A549 (cell line): ENCODE data around the gene CAMK1. TPM values are rescaled to one million over a fixed set of nuclear protein-coding genes. Genes with fewer than 3 reads are reported as not detected.

Experiments used
- ATAC-seq, 2 experiments: fragments of 200-7000 bp in 1 of 2; fragments of >200 bp in 1 of 2; cut with Nextera tagmentation in 1 of 2; cut with Tn5 transposase in 1 of 2; 3 replicates each; pipeline versions ENCODE4 v1.8.0 to v1.9.1; 2018 to 2020; ENCODE audit warnings: mild to moderate bottlenecking in 1 of 2, moderate library complexity in 1 of 2
- CTCF ChIA-PET: fragments of 300-600 bp; sonication (Branson Sonifier 250); formaldehyde crosslinking; extraction: SDS; loops from one replicate; lab custom pipeline; 2021; ENCODE audit warnings: antibody characterized with exemption, inconsistent platforms; lab: Yijun Ruan, JAX
- POLR2A ChIA-PET: fragments of 350-600 bp; formaldehyde crosslinking; extraction: SDS; loops from one replicate; lab custom pipeline; 2021; ENCODE audit warnings: antibody characterized with exemption, inconsistent platforms; lab: Yijun Ruan, JAX
- DNase-seq, 2 experiments: peaks; one replicate each; pipeline versions ENCODE4 v3.0.0 to v3.0.0-alpha.2; 2011 to 2016; ENCODE audit warnings: low read depth in 1 of 2, low spot score in 1 of 2
- FAIRE-seq: peaks from 2 replicates; lab custom pipeline; 2011; peaks lifted over from hg19 to GRCh38; lab: Jason Lieb, UNC
- H3K27ac ChIP-seq, 2 experiments: fragments of >200 bp; sonication (Bioruptor Twin); formaldehyde crosslinking; 3 replicates each; pipeline ENCODE4 v1.5.1; 2016 to 2017
- H3K4me1 ChIP-seq: fragments of >200 bp; sonication (Bioruptor Twin); formaldehyde crosslinking; 3 replicates; pipeline ENCODE4 v1.6.1; 2016
- H3K4me2 ChIP-seq: fragments of >200 bp; sonication (Bioruptor Twin); formaldehyde crosslinking; 3 replicates; pipeline ENCODE4 v1.6.1; 2016
- H3K4me3 ChIP-seq: fragments of >200 bp; sonication (Bioruptor Twin); formaldehyde crosslinking; 3 replicates; pipeline ENCODE4 v1.5.1; 2016
- H3K9me3 ChIP-seq: fragments of >200 bp; sonication (Bioruptor Twin); formaldehyde crosslinking; 3 replicates; pipeline ENCODE4 v1.6.1; 2016
- CBX8 ChIP-seq: fragments of 200-600 bp; sonication (generic); IDR thresholded peaks from 2 replicates; pipeline ENCODE4 v1.6.1; 2016
- CEBPB ChIP-seq, 2 experiments: fragments of >200 bp in 1 of 2; sonication (Bioruptor Twin) in 1 of 2; formaldehyde crosslinking in 1 of 2; IDR thresholded peaks; 2 replicates each; pipeline ENCODE4 v1.6.1; 2012 to 2016
- CHD2 ChIP-seq: fragments of 150-350 bp; IDR thresholded peaks from 2 replicates; pipeline ENCODE4 v1.6.1; 2014; ENCODE audit warnings: low read length; ENCODE audit not compliant: partially characterized antibody
- CHD4 ChIP-seq: fragments of 200-600 bp; sonication (generic); IDR thresholded peaks from 2 replicates; pipeline ENCODE4 v1.6.1; 2016; ENCODE audit warnings: antibody characterized with exemption, mild to moderate bottlenecking, borderline replicate concordance
- HOXB13 ChIP-seq: fragments of 250-450 bp; sonication (Bioruptor Pico); IDR thresholded peaks from 2 replicates; pipeline ENCODE4 v1.5.0; 2020; ENCODE audit warnings: low read depth, mild to moderate bottlenecking, moderate library complexity
- MAX ChIP-seq: IDR thresholded peaks from 2 replicates; pipeline ENCODE4 v1.6.1; 2012
- PBX3 ChIP-seq: IDR thresholded peaks from 2 replicates; pipeline ENCODE4 v1.6.1; 2012
- RCOR1 ChIP-seq: fragments of 150-350 bp; IDR thresholded peaks from 2 replicates; pipeline ENCODE4 v1.6.1; 2014; ENCODE audit warnings: antibody characterized with exemption, low read length, low read depth
- RNF2 ChIP-seq: fragments of 200-600 bp; sonication (generic); IDR thresholded peaks from 2 replicates; pipeline ENCODE4 v1.6.1; 2016; ENCODE audit warnings: low read depth, mild to moderate bottlenecking, antibody characterized with exemption, moderate library complexity, borderline replicate concordance
- WGBS: methylation state at CpG from one replicate; pipeline ENCODE4 v1.1.6; 2017; ENCODE audit errors: missing lambda C conversion rate; 5-methylcytosine and 5-hydroxymethylcytosine counted together
- polyA plus RNA-seq, 4 experiments: library from polyadenylated mRNA; depleted of rRNA in 3 of 4; stranded (reverse); fragments of >200 nt; fragmentation: RNase III in 1 of 4; extraction: RNeasy Plus Mini Kit Qiagen cat#74134 plus additional on column Dnase treatment in 1 of 4; gene quantifications; 2 replicates in 3 of 4; 3 replicates in 1 of 4; pipeline ENCODE4 v1.2.3, GENCODE V29; 2011 to 2017

The CAMK1 gene
- polyA plus RNA-seq, 2 of the 4 experiments (the other 2 are of a cell fraction): 13.5 to 15.6 TPM

- Histone ChIP-seq H3K4me3 (no peak overlapping the region), H3K4me2 (no peak overlapping the region), H3K4me1 (peaks cover under 1% of the 10 kb centered on the region; the same call in 1 of the 3 replicates), H3K9me3 (no peaks in the 10 kb centered on the region), H3K27ac (no peak overlapping the region)
- WGBS: 22% methylated on average over 3 of the region's 3 CpGs
- no peak for TF ChIP-seq CHD4
- TF ChIP-seq CBX8: no peak
- no peak for TF ChIP-seq RCOR1
- no peak for TF ChIP-seq CEBPB (IDR thresholded peaks at IDR 0.05)
- no peak for TF ChIP-seq RNF2
- no peak for TF ChIP-seq CHD2
- no peak for TF ChIP-seq PBX3
- TF ChIP-seq MAX: no peak
- no peak for TF ChIP-seq HOXB13 (CRISPR knock-in tag)
- ATAC-seq (no peak), DNase-seq (no peak), FAIRE-seq (no peak)
- CTCF ChIA-PET: interaction anchor here (1.7 kb wide), 1 partner anchor 17 kb away, joined by 6 read pairs; no protein-coding TSS in a partner anchor
- POLR2A ChIA-PET: no interaction called here
Measured at GRCh38 chr3:9710174-9710739, 59.5 kb downstream of the CAMK1 start.

Other genes starting within 250 kb of the CAMK1 start
- gene LHFPL4, start 216.1 kb downstream of the CAMK1 start, polyA plus RNA-seq (2011; rRNA removed): 0.08 and 0.21 TPM in 2 replicates
- 0.14 to 0.39 TPM (median 0.18 TPM) in 3 replicates for gene LHFPL4, start 216.1 kb downstream of the CAMK1 start, polyA plus RNA-seq (2017; fragmentation: RNase III; extraction: RNeasy Plus Mini Kit Qiagen cat#74134 plus additional on column Dnase treatment)
- gene MTMR14, start 120.4 kb downstream of the CAMK1 start, polyA plus RNA-seq (2011; rRNA removed): 28.8 and 33.4 TPM in 2 replicates
- gene MTMR14, start 120.4 kb downstream of the CAMK1 start, polyA plus RNA-seq (2017; fragmentation: RNase III; extraction: RNeasy Plus Mini Kit Qiagen cat#74134 plus additional on column Dnase treatment): 16.6 to 17.8 TPM (median 17.7 TPM) in 3 replicates
- 0.03 and 0.07 TPM in 2 replicates for gene CPNE9, start 66.1 kb downstream of the CAMK1 start, polyA plus RNA-seq (2011; rRNA removed)
- 0.05 to 0.07 TPM in 2 of 3 replicates, not detected in the other for gene CPNE9, start 66.1 kb downstream of the CAMK1 start, polyA plus RNA-seq (2017; fragmentation: RNase III; extraction: RNeasy Plus Mini Kit Qiagen cat#74134 plus additional on column Dnase treatment)
- 8.6 and 10.1 TPM in 2 replicates for gene BRPF1, start 38.2 kb downstream of the CAMK1 start, polyA plus RNA-seq (2011; rRNA removed)
- 11.9 to 12.4 TPM (median 12.1 TPM) in 3 replicates for gene BRPF1, start 38.2 kb downstream of the CAMK1 start, polyA plus RNA-seq (2017; fragmentation: RNase III; extraction: RNeasy Plus Mini Kit Qiagen cat#74134 plus additional on column Dnase treatment)
- gene OGG1, start 20.0 kb downstream of the CAMK1 start, polyA plus RNA-seq (2011; rRNA removed): 21.2 and 21.6 TPM in 2 replicates
- gene OGG1, start 20.0 kb downstream of the CAMK1 start, polyA plus RNA-seq (2017; fragmentation: RNase III; extraction: RNeasy Plus Mini Kit Qiagen cat#74134 plus additional on column Dnase treatment): 17.2 to 20.0 TPM (median 18.1 TPM) in 3 replicates
- gene TADA3, start 22.5 kb upstream of the CAMK1 start, polyA plus RNA-seq (2011; rRNA removed): 42.6 and 49.2 TPM in 2 replicates
- gene TADA3, start 22.5 kb upstream of the CAMK1 start, polyA plus RNA-seq (2017; fragmentation: RNase III; extraction: RNeasy Plus Mini Kit Qiagen cat#74134 plus additional on column Dnase treatment): 44.3 to 53.6 TPM (median 50.3 TPM) in 3 replicates
- gene ARPC4, start 23.1 kb upstream of the CAMK1 start, polyA plus RNA-seq (2011; rRNA removed): 126 and 140 TPM in 2 replicates
- gene ARPC4, start 23.1 kb upstream of the CAMK1 start, polyA plus RNA-seq (2017; fragmentation: RNase III; extraction: RNeasy Plus Mini Kit Qiagen cat#74134 plus additional on column Dnase treatment): 292 to 310 TPM (median 298 TPM) in 3 replicates
- gene TTLL3, start 40.3 kb upstream of the CAMK1 start, polyA plus RNA-seq (2011; rRNA removed): 13.0 and 18.1 TPM in 2 replicates
- 9.9 to 12.8 TPM (median 10.3 TPM) in 3 replicates for gene TTLL3, start 40.3 kb upstream of the CAMK1 start, polyA plus RNA-seq (2017; fragmentation: RNase III; extraction: RNeasy Plus Mini Kit Qiagen cat#74134 plus additional on column Dnase treatment)
- gene RPUSD3, start 74.1 kb upstream of the CAMK1 start, polyA plus RNA-seq (2011; rRNA removed): 38.9 and 47.1 TPM in 2 replicates
- gene RPUSD3, start 74.1 kb upstream of the CAMK1 start, polyA plus RNA-seq (2017; fragmentation: RNase III; extraction: RNeasy Plus Mini Kit Qiagen cat#74134 plus additional on column Dnase treatment): 42.2 to 45.0 TPM (median 44.5 TPM) in 3 replicates
- 6.3 and 10.4 TPM in 2 replicates for gene CIDEC, start 110.3 kb upstream of the CAMK1 start, polyA plus RNA-seq (2011; rRNA removed)
- gene CIDEC, start 110.3 kb upstream of the CAMK1 start, polyA plus RNA-seq (2017; fragmentation: RNase III; extraction: RNeasy Plus Mini Kit Qiagen cat#74134 plus additional on column Dnase treatment): 2.0 to 3.3 TPM (median 2.8 TPM) in 3 replicates
- 63.2 and 79.3 TPM in 2 replicates for gene JAGN1, start 120.7 kb upstream of the CAMK1 start, polyA plus RNA-seq (2011; rRNA removed)
- 48.6 to 53.7 TPM (median 49.6 TPM) in 3 replicates for gene JAGN1, start 120.7 kb upstream of the CAMK1 start, polyA plus RNA-seq (2017; fragmentation: RNase III; extraction: RNeasy Plus Mini Kit Qiagen cat#74134 plus additional on column Dnase treatment)
- gene IL17RE, start 132.9 kb upstream of the CAMK1 start, polyA plus RNA-seq (2011; rRNA removed): 0.53 and 0.60 TPM in 2 replicates
- gene IL17RE, start 132.9 kb upstream of the CAMK1 start, polyA plus RNA-seq (2017; fragmentation: RNase III; extraction: RNeasy Plus Mini Kit Qiagen cat#74134 plus additional on column Dnase treatment): 0.44 to 0.67 TPM (median 0.47 TPM) in 3 replicates
- gene IL17RC, start 147.2 kb upstream of the CAMK1 start, polyA plus RNA-seq (2011; rRNA removed): 7.7 and 12.2 TPM in 2 replicates
- 9.1 to 9.8 TPM (median 9.4 TPM) in 3 replicates for gene IL17RC, start 147.2 kb upstream of the CAMK1 start, polyA plus RNA-seq (2017; fragmentation: RNase III; extraction: RNeasy Plus Mini Kit Qiagen cat#74134 plus additional on column Dnase treatment)
- gene CRELD1, start 163.9 kb upstream of the CAMK1 start, polyA plus RNA-seq (2011; rRNA removed): 13.1 and 13.9 TPM in 2 replicates
- gene CRELD1, start 163.9 kb upstream of the CAMK1 start, polyA plus RNA-seq (2017; fragmentation: RNase III; extraction: RNeasy Plus Mini Kit Qiagen cat#74134 plus additional on column Dnase treatment): 9.8 to 13.6 TPM (median 11.1 TPM) in 3 replicates
- gene PRRT3, start 182.5 kb upstream of the CAMK1 start, polyA plus RNA-seq (2011; rRNA removed): 0.50 and 0.53 TPM in 2 replicates
- gene PRRT3, start 182.5 kb upstream of the CAMK1 start, polyA plus RNA-seq (2017; fragmentation: RNase III; extraction: RNeasy Plus Mini Kit Qiagen cat#74134 plus additional on column Dnase treatment): 1.1 to 1.3 TPM (median 1.1 TPM) in 3 replicates
- gene EMC3, start 216.9 kb upstream of the CAMK1 start, polyA plus RNA-seq (2011; rRNA removed): 133 and 170 TPM in 2 replicates
- gene EMC3, start 216.9 kb upstream of the CAMK1 start, polyA plus RNA-seq (2017; fragmentation: RNase III; extraction: RNeasy Plus Mini Kit Qiagen cat#74134 plus additional on column Dnase treatment): 63.5 to 72.9 TPM (median 65.0 TPM) in 3 replicates